ENCODE data around the gene ADAMTSL4. TPM values are rescaled to one million over a fixed set of nuclear protein-coding genes. Genes with fewer than 3 reads are reported as not detected.

The ADAMTSL4 gene
- total RNA-seq, 1 donor from 2014 or later: 64.6 TPM

- H3K27me3 ChIP-seq: no peaks in the 10 kb centered on the region
- peak overlapping the region; percentile 100 for H3K27ac ChIP-seq
- intact Hi-C loops (cut with DNase I): loop anchor here (5.0 kb wide), 1 partner anchor 66 kb away; the partner anchor contains the start of gene ENSA
- peak in 1 of 2 donors; percentile 99 for DNase-seq (ENCODE audit: extremely low spot score in 2 of 2)
- no peaks in the 10 kb centered on the region for H3K9me3 ChIP-seq
- peaks cover 79% of the 10 kb centered on the region for H3K4me1 ChIP-seq
- H3K36me3 ChIP-seq: peaks cover 0 to 10% of the 10 kb centered on the region in 2 donors
- TF ChIP-seq POLR2A (IDR thresholded peaks at IDR 0.05) (peak in 1 of 2 donors; percentile 88), POLR2AphosphoS5 (IDR thresholded peaks at IDR 0.05; ENCODE audit: insufficient read depth in 1 of 2, low read depth in 1 of 2) (peak; percentile 98 to 99), CTCF (IDR thresholded peaks at IDR 0.05) (peak in 1 of 3 experiments; percentile 16)
- H3K4me3 ChIP-seq: peak overlapping the region; percentile 48 to 72
Observed at GRCh38 chr1:150561254-150561973, 12.2 kb downstream of the ADAMTSL4 start.

GRCh38 chr1:150561974-150562445 is 12.8 kb downstream of the ADAMTSL4 start:
- TF ChIP-seq CTCF (IDR thresholded peaks at IDR 0.05) (no peak), POLR2A (IDR thresholded peaks at IDR 0.05) (peak in 1 of 2 donors; percentile 64), POLR2AphosphoS5 (IDR thresholded peaks at IDR 0.05; ENCODE audit: insufficient read depth in 1 of 2, low read depth in 1 of 2) (peak; percentile 29 to 91)
- no peak for DNase-seq (ENCODE audit: extremely low spot score in 2 of 2)

GRCh38 chr1:150562446-150563339 is 13.5 kb downstream of the ADAMTSL4 start:
- DNase-seq (ENCODE audit: extremely low spot score in 2 of 2): no peak
- TF ChIP-seq POLR2A (IDR thresholded peaks at IDR 0.05): no peak
- TF ChIP-seq CTCF (IDR thresholded peaks at IDR 0.05): no peak
- TF ChIP-seq POLR2AphosphoS5 (IDR thresholded peaks at IDR 0.05; ENCODE audit: insufficient read depth in 1 of 2, low read depth in 1 of 2): no peak
- no peaks in the 10 kb centered on the region for H3K27me3 ChIP-seq
- H3K27ac ChIP-seq: peak overlapping the region; percentile 100
- no peaks in the 10 kb centered on the region for H3K9me3 ChIP-seq
- peak overlapping the region; percentile 48 to 72 for H3K4me3 ChIP-seq
- H3K36me3 ChIP-seq: no peaks in the 10 kb centered on the region
- intact Hi-C loops (cut with DNase I): loop anchor here (5.0 kb wide), 1 partner anchor 65 kb away; the partner anchor contains the start of gene ENSA
- peaks cover 88% of the 10 kb centered on the region for H3K4me1 ChIP-seq

More at GRCh38 chr1:150561974-150562445, 12.8 kb downstream of the ADAMTSL4 start:
- Histone ChIP-seq H3K9me3 (no peaks in the 10 kb centered on the region), H3K4me3 (peak overlapping the region; percentile 48 to 72), H3K27ac (peak overlapping the region; percentile 100), H3K36me3 (peaks cover 0 to 4% of the 10 kb centered on the region in 2 donors), H3K27me3 (no peaks in the 10 kb centered on the region), H3K4me1 (peaks cover 85% of the 10 kb centered on the region)
- intact Hi-C loops (cut with DNase I): loop anchor here (5.0 kb wide), 1 partner anchor 65 kb away; the partner anchor contains the start of gene ENSA

GRCh38 chr1:150563340-150564038 is 14.3 kb downstream of the ADAMTSL4 start:
- Histone ChIP-seq H3K27me3 (no peaks in the 10 kb centered on the region), H3K27ac (peak overlapping the region; percentile 100), H3K36me3 (no peaks in the 10 kb centered on the region), H3K4me3 (no peak overlapping the region), H3K9me3 (no peaks in the 10 kb centered on the region), H3K4me1 (peaks cover 91% of the 10 kb centered on the region)
- intact Hi-C loops (cut with DNase I): loop anchor here (5.0 kb wide), 1 partner anchor 64 kb away; the partner anchor contains the start of gene ENSA
- TF ChIP-seq CTCF (IDR thresholded peaks at IDR 0.05): no peak
- TF ChIP-seq POLR2A (IDR thresholded peaks at IDR 0.05): no peak
- no peak for TF ChIP-seq POLR2AphosphoS5 (IDR thresholded peaks at IDR 0.05; ENCODE audit: insufficient read depth in 1 of 2, low read depth in 1 of 2)
- DNase-seq (ENCODE audit: extremely low spot score in 2 of 2): no peak

Measured in vagina (tissue), 2 donors.